ENCODE results near the gene THSD7A.

The THSD7A gene

DNA sequence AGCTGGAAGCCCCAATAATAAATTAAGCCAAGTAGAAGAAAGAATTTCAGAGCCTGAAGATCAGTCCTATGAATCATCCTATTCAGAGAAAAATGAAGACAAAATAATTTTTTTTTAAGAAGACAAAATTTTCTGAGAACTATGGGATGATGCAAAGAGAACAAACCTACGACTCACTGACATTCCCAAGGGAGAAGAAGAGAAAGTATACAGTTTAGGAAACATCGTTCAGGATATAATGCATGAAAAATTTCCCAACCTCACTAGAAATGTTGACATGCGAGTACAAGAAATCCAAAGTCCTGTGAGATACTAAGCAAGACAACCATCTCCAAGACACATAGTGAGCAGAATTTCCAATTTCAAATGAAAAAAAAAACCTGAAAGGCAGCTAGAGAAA lies 150.5 kb downstream of the THSD7A start:
- Histone ChIP-seq H3K9ac (ENCODE audit: low read length) (no peak overlapping the region), H3K79me2 (ENCODE audit: control insufficient read depth, insufficient read depth, low read length, poor library complexity) (no peaks in the 10 kb centered on the region), H2BK12ac (ENCODE audit: low read length) (no peak overlapping the region), H3K79me1 (ENCODE audit: low read length) (no peaks in the 10 kb centered on the region), H4K91ac (ENCODE audit: low read depth, low read length) (no peak overlapping the region), H3K27ac (ENCODE audit: low read depth, low read length) (no peak overlapping the region), H3K27me3 (ENCODE audit: insufficient read depth, low read length) (no peaks in the 10 kb centered on the region), H4K12ac (ENCODE audit: low read depth, low read length) (no peak overlapping the region), H3K36me3 (ENCODE audit: control insufficient read depth in 1 of 2, insufficient read depth in 2 of 2, low read length in 2 of 2) (no peaks in the 10 kb centered on the region), H2BK120ac (ENCODE audit: insufficient read depth, low read length, poor library complexity) (no peak overlapping the region), H3K14ac (ENCODE audit: low read length) (no peak overlapping the region), H3K4me3 (ENCODE audit: low read depth, low read length) (no peak overlapping the region), H3K4ac (ENCODE audit: low read depth, low read length) (no peak overlapping the region), H3K4me2 (ENCODE audit: low read length) (no peak overlapping the region), H2BK5ac (ENCODE audit: low read depth, low read length, poor library complexity) (no peak overlapping the region), H3K4me1 (ENCODE audit: control insufficient read depth in 1 of 2, insufficient read depth in 2 of 2, low read length in 2 of 2) (no peaks in the 10 kb centered on the region), H3K23ac (ENCODE audit: low read length) (no peak overlapping the region), H2AK5ac (ENCODE audit: low read length) (no peak overlapping the region), H4K8ac (ENCODE audit: low read depth, low read length) (no peak overlapping the region), H3K18ac (ENCODE audit: low read length) (no peak overlapping the region), H2AFZ (ENCODE audit: insufficient read depth, low read length, poor library complexity) (no peak overlapping the region), H3K9me3 (ENCODE audit: insufficient read depth, low read depth, low read length) (no peaks in the 10 kb centered on the region)
- no CpG with 5 or more reads among the region's 3 CpGs for WGBS (ENCODE audit: extremely low coverage, insufficient coverage, insufficient read length)
- no peak for DNase-seq

- Histone ChIP-seq H3K9ac (ENCODE audit: low read length) (no peak overlapping the region), H3K18ac (ENCODE audit: low read length) (no peak overlapping the region), H2BK5ac (ENCODE audit: low read depth, low read length, poor library complexity) (no peak overlapping the region), H3K23ac (ENCODE audit: low read length) (no peak overlapping the region), H2AFZ (ENCODE audit: insufficient read depth, low read length, poor library complexity) (no peak overlapping the region), H3K4ac (ENCODE audit: low read depth, low read length) (no peak overlapping the region), H3K4me2 (ENCODE audit: low read length) (no peak overlapping the region), H4K8ac (ENCODE audit: low read depth, low read length) (no peak overlapping the region), H3K79me1 (ENCODE audit: low read length) (no peaks in the 10 kb centered on the region), H2BK120ac (ENCODE audit: insufficient read depth, low read length, poor library complexity) (no peak overlapping the region), H3K14ac (ENCODE audit: low read length) (no peak overlapping the region), H3K4me1 (ENCODE audit: control insufficient read depth in 1 of 2, insufficient read depth in 2 of 2, low read length in 2 of 2) (no peaks in the 10 kb centered on the region), H3K4me3 (ENCODE audit: low read depth, low read length) (no peak overlapping the region), H4K91ac (ENCODE audit: low read depth, low read length) (no peak overlapping the region), H3K79me2 (ENCODE audit: control insufficient read depth, insufficient read depth, low read length, poor library complexity) (no peaks in the 10 kb centered on the region), H2AK5ac (ENCODE audit: low read length) (no peak overlapping the region), H3K9me3 (ENCODE audit: insufficient read depth, low read depth, low read length) (peaks cover 2% of the 10 kb centered on the region), H3K27ac (ENCODE audit: low read depth, low read length) (no peak overlapping the region), H3K36me3 (ENCODE audit: control insufficient read depth in 1 of 2, insufficient read depth in 2 of 2, low read length in 2 of 2) (no peaks in the 10 kb centered on the region), H2BK12ac (ENCODE audit: low read length) (no peak overlapping the region), H3K27me3 (ENCODE audit: insufficient read depth, low read length) (no peaks in the 10 kb centered on the region), H4K12ac (ENCODE audit: low read depth, low read length) (no peak overlapping the region)
- DNase-seq = no peak
- no CpG with 5 or more reads among the region's 5 CpGs for WGBS (ENCODE audit: extremely low coverage, insufficient coverage, insufficient read length)
These were observed 156.8 kb downstream of the THSD7A start for GRCh38 chr7:11675163-11675562.

- Histone ChIP-seq H2AK5ac (ENCODE audit: low read length) (no peak overlapping the region), H3K4me2 (ENCODE audit: low read length) (no peak overlapping the region), H3K27ac (ENCODE audit: low read depth, low read length) (no peak overlapping the region), H3K79me2 (ENCODE audit: control insufficient read depth, insufficient read depth, low read length, poor library complexity) (no peaks in the 10 kb centered on the region), H3K23ac (ENCODE audit: low read length) (no peak overlapping the region), H3K79me1 (ENCODE audit: low read length) (no peaks in the 10 kb centered on the region), H3K18ac (ENCODE audit: low read length) (no peak overlapping the region), H2BK5ac (ENCODE audit: low read depth, low read length, poor library complexity) (no peak overlapping the region), H3K36me3 (ENCODE audit: control insufficient read depth in 1 of 2, insufficient read depth in 2 of 2, low read length in 2 of 2) (no peaks in the 10 kb centered on the region), H3K14ac (ENCODE audit: low read length) (no peak overlapping the region), H3K9ac (ENCODE audit: low read length) (no peak overlapping the region), H3K4me1 (ENCODE audit: control insufficient read depth in 1 of 2, insufficient read depth in 2 of 2, low read length in 2 of 2) (no peaks in the 10 kb centered on the region), H3K4me3 (ENCODE audit: low read depth, low read length) (no peak overlapping the region), H3K4ac (ENCODE audit: low read depth, low read length) (no peak overlapping the region), H2AFZ (ENCODE audit: insufficient read depth, low read length, poor library complexity) (no peak overlapping the region), H4K12ac (ENCODE audit: low read depth, low read length) (no peak overlapping the region), H2BK120ac (ENCODE audit: insufficient read depth, low read length, poor library complexity) (no peak overlapping the region), H3K27me3 (ENCODE audit: insufficient read depth, low read length) (no peaks in the 10 kb centered on the region), H4K8ac (ENCODE audit: low read depth, low read length) (no peak overlapping the region), H2BK12ac (ENCODE audit: low read length) (no peak overlapping the region), H3K9me3 (ENCODE audit: insufficient read depth, low read depth, low read length) (no peaks in the 10 kb centered on the region), H4K91ac (ENCODE audit: low read depth, low read length) (no peak overlapping the region)
- no CpG with 5 or more reads among the region's 4 CpGs for WGBS (ENCODE audit: extremely low coverage, insufficient coverage, insufficient read length)
- DNase-seq = no peak
These were observed 163.3 kb downstream of the THSD7A start for GRCh38 chr7:11668727-11669126.

GRCh38 chr7:11667810-11668185 lies 164.2 kb downstream of the THSD7A start:
- Histone ChIP-seq H3K4me3 (ENCODE audit: low read depth, low read length) (no peak overlapping the region), H4K91ac (ENCODE audit: low read depth, low read length) (no peak overlapping the region), H2AK5ac (ENCODE audit: low read length) (no peak overlapping the region), H3K4me1 (ENCODE audit: control insufficient read depth in 1 of 2, insufficient read depth in 2 of 2, low read length in 2 of 2) (no peaks in the 10 kb centered on the region), H3K14ac (ENCODE audit: low read length) (no peak overlapping the region), H3K23ac (ENCODE audit: low read length) (no peak overlapping the region), H2AFZ (ENCODE audit: insufficient read depth, low read length, poor library complexity) (no peak overlapping the region), H3K4me2 (ENCODE audit: low read length) (no peak overlapping the region), H3K27me3 (ENCODE audit: insufficient read depth, low read length) (no peaks in the 10 kb centered on the region), H3K27ac (ENCODE audit: low read depth, low read length) (no peak overlapping the region), H4K12ac (ENCODE audit: low read depth, low read length) (no peak overlapping the region), H3K9me3 (ENCODE audit: insufficient read depth, low read depth, low read length) (no peaks in the 10 kb centered on the region), H2BK12ac (ENCODE audit: low read length) (no peak overlapping the region), H2BK120ac (ENCODE audit: insufficient read depth, low read length, poor library complexity) (no peak overlapping the region), H3K9ac (ENCODE audit: low read length) (no peak overlapping the region), H4K8ac (ENCODE audit: low read depth, low read length) (no peak overlapping the region), H3K4ac (ENCODE audit: low read depth, low read length) (no peak overlapping the region), H3K79me1 (ENCODE audit: low read length) (no peaks in the 10 kb centered on the region), H3K36me3 (ENCODE audit: control insufficient read depth in 1 of 2, insufficient read depth in 2 of 2, low read length in 2 of 2) (no peaks in the 10 kb centered on the region), H2BK5ac (ENCODE audit: low read depth, low read length, poor library complexity) (no peak overlapping the region), H3K18ac (ENCODE audit: low read length) (no peak overlapping the region), H3K79me2 (ENCODE audit: control insufficient read depth, insufficient read depth, low read length, poor library complexity) (no peaks in the 10 kb centered on the region)
- WGBS (ENCODE audit: extremely low coverage, insufficient coverage, insufficient read length) = no CpG with 5 or more reads among the region's 2 CpGs
- no peak for DNase-seq

Measured in trophoblast cell (in vitro differentiated cells and primary cell).